OCI-LY7 (cell line): Measurements from ENCODE around the gene CHMP4A. TPM values are rescaled to one million over a fixed set of nuclear protein-coding genes. Genes with fewer than 3 reads are reported as not detected.
A peak's percentile ranks its signal among the peaks of the same experiment; 100 is the strongest.

Experiments used
- BruUV-seq: library from RNA; stranded (reverse); fragments of 400-500 nt; replicated peaks from 2 replicates; lab custom pipeline; 2021; lab: Mats Ljungman, UMichigan
- CTCF ChIA-PET: fragments of 300-600 bp; sonication (Branson Sonifier 250); formaldehyde crosslinking; loops from one replicate; lab custom pipeline; 2022; ENCODE audit warnings: antibody characterized with exemption; ENCODE audit not compliant: unreplicated experiment; lab: Charles Lee
- POLR2A ChIA-PET: fragments of 300-600 bp; sonication (Branson Sonifier 250); formaldehyde crosslinking; loops from one replicate; lab custom pipeline; 2022; ENCODE audit warnings: antibody characterized with exemption; lab: Charles Lee
- DNase-seq: peaks from one replicate; pipeline ENCODE4 v3.0.0-alpha.2; 2015; ENCODE audit warnings: low spot score
- H2AFZ ChIP-seq: fragments of 200-600 bp; sonication (generic), shearing (Covaris generic); 2 replicates; pipeline ENCODE4 v1.6.1; 2014; ENCODE audit warnings: mild to moderate bottlenecking, antibody characterized with exemption, low read length, moderate library complexity
- H3K27ac ChIP-seq: fragments of 200-600 bp; sonication (generic); 2 replicates; pipeline ENCODE4 v1.5.1; 2014; ENCODE audit warnings: mixed run types, low read depth, mild to moderate bottlenecking, moderate library complexity, low read length, inconsistent platforms; ENCODE audit not compliant: poor library complexity, severe bottlenecking
- H3K36me3 ChIP-seq: fragments of 200-600 bp; sonication (generic); 2 replicates; pipeline ENCODE4 v1.6.1; 2014; ENCODE audit warnings: mild to moderate bottlenecking, antibody characterized with exemption, low read length, moderate library complexity, mixed read lengths; ENCODE audit not compliant: insufficient read depth
- H3K4me1 ChIP-seq: fragments of 200-600 bp; sonication (generic); 2 replicates; pipeline ENCODE4 v1.5.1; 2014; ENCODE audit warnings: mild to moderate bottlenecking, low read length; ENCODE audit not compliant: insufficient read depth, poor library complexity, severe bottlenecking
- H3K4me2 ChIP-seq: fragments of 200-600 bp; sonication (generic); 2 replicates; pipeline ENCODE4 v1.6.1; 2014; ENCODE audit warnings: mild to moderate bottlenecking, low read length
- H3K4me3 ChIP-seq: fragments of 200-600 bp; sonication (generic); 2 replicates; pipeline ENCODE4 v1.5.1; 2014; ENCODE audit warnings: mild to moderate bottlenecking, low read depth, low read length; ENCODE audit not compliant: poor library complexity, severe bottlenecking
- H3K79me2 ChIP-seq: fragments of 200-600 bp; sonication (generic); 2 replicates; pipeline ENCODE4 v1.6.1; 2016; ENCODE audit warnings: low read depth, mild to moderate bottlenecking, low read length, moderate library complexity, mixed read lengths; ENCODE audit not compliant: insufficient read depth
- H3K9me2 ChIP-seq: fragments of 200-600 bp; sonication (generic); 2 replicates; pipeline ENCODE4 v1.6.1; 2016; ENCODE audit warnings: mild to moderate bottlenecking, low read length, mixed read lengths; ENCODE audit not compliant: insufficient read depth
- H3K9me3 ChIP-seq: fragments of 200-600 bp; sonication (generic); 2 replicates; pipeline ENCODE4 v1.6.1; 2014; ENCODE audit warnings: mild to moderate bottlenecking, mixed run types, low read length, mixed read lengths
- H4K20me1 ChIP-seq: fragments of 200-600 bp; sonication (generic); 2 replicates; pipeline ENCODE4 v1.6.1; 2014; ENCODE audit warnings: mild to moderate bottlenecking, antibody characterized with exemption, low read length, moderate library complexity, mixed read lengths; ENCODE audit not compliant: insufficient read depth
- CTCF ChIP-seq: fragments of 200-600 bp; sonication (generic); conservative IDR thresholded peaks from 2 replicates; pipeline ENCODE4 v1.5.1; 2014; ENCODE audit warnings: mild to moderate bottlenecking, antibody characterized with exemption, low read length, moderate library complexity, mixed read lengths
- EZH2phosphoT487 ChIP-seq: fragments of 200-600 bp; sonication (generic); IDR thresholded peaks from 2 replicates; pipeline ENCODE4 v1.6.1; 2018; ENCODE audit warnings: low read depth, borderline replicate concordance, mild to moderate bottlenecking, mixed run types, antibody characterized with exemption, low read length, moderate library complexity, mixed read lengths
- intact Hi-C: fragments of 100-400 bp; cut with micrococcal nuclease; formaldehyde crosslinking; loops from one replicate; pipeline ENCODE4 v1.10.0; 2022; ENCODE audit not compliant: unreplicated experiment
- total RNA-seq, 2 experiments: library from RNA; depleted of rRNA in 1 of 2; stranded (reverse); fragments of >200 nt in 1 of 2; shearing (Covaris generic) in 1 of 2; gene quantifications; 2 replicates each; pipeline ENCODE4 v1.2.3, GENCODE V29; 2014 to 2022

The CHMP4A gene
- total RNA-seq, 2 experiments from 2014 or later: 48.5 to 72.9 TPM

- TSS peak; percentile 61 for BruUV-seq
- Histone ChIP-seq H3K4me1 (peaks cover 30% of the 10 kb centered on the region), H3K79me2 (peaks cover 55% of the 10 kb centered on the region), H3K4me2 (peak overlapping the region; percentile 87), H3K36me3 (peaks cover 50% of the 10 kb centered on the region), H4K20me1 (no peaks in the 10 kb centered on the region), H3K9me3 (no peaks in the 10 kb centered on the region), H3K27ac (peak overlapping the region; percentile 74), H2AFZ (peak overlapping the region; percentile 94), H3K9me2 (no peaks in the 10 kb centered on the region), H3K4me3 (peak overlapping the region; percentile 84)
- ChIA-PET POLR2A (interaction anchor here (0.6 to 1.2 kb wide), 6 partner anchors 11 to 139 kb away, joined by 3 to 5 read pairs (median 4); partner anchors contain the start of genes IRF9 and TINF2), CTCF (no interaction called here)
- intact Hi-C loops: loop anchor here (1.0 kb wide), 1 partner anchor 18 kb away; the partner anchor contains the start of gene CHMP4A
- TF ChIP-seq CTCF (no peak), EZH2phosphoT487 (no peak)
- peak; percentile 43 for DNase-seq
These were observed 18.2 kb upstream of the CHMP4A start for GRCh38 chr14:24231263-24232120.

- TF ChIP-seq EZH2phosphoT487 (no peak), CTCF (no peak)
- no TSS peak for BruUV-seq
- no peak overlapping the region for H3K27ac ChIP-seq
- POLR2A ChIA-PET: interaction anchor here (0.6 to 1.4 kb wide), 4 partner anchors 9 to 241 kb away, joined by 3 to 4 read pairs (median 4); partner anchors contain the start of gene TINF2
- peaks cover 16% of the 10 kb centered on the region for H3K4me1 ChIP-seq
- no peak overlapping the region for H2AFZ ChIP-seq
- peaks cover 43% of the 10 kb centered on the region for H3K36me3 ChIP-seq
- intact Hi-C loops: no loop called here
- H3K79me2 ChIP-seq: peaks cover 71% of the 10 kb centered on the region
- no peaks in the 10 kb centered on the region for H3K9me3 ChIP-seq
- H3K9me2 ChIP-seq: no peaks in the 10 kb centered on the region
- H4K20me1 ChIP-seq: no peaks in the 10 kb centered on the region
- no peak overlapping the region for H3K4me2 ChIP-seq
- no peak for DNase-seq
- no peak overlapping the region for H3K4me3 ChIP-seq
- CTCF ChIA-PET: interaction anchor here (0.6 kb wide), 1 partner anchor 69 kb away, joined by 4 read pairs; no protein-coding TSS in a partner anchor
These were observed 15.6 kb upstream of the CHMP4A start for GRCh38 chr14:24228902-24229301.

GRCh38 chr14:24226473-24226872 is 13.2 kb upstream of the CHMP4A start:
- Histone ChIP-seq H3K9me3 (no peaks in the 10 kb centered on the region), H3K79me2 (peaks cover 77% of the 10 kb centered on the region), H3K4me2 (no peak overlapping the region), H3K9me2 (no peaks in the 10 kb centered on the region), H3K4me3 (no peak overlapping the region), H3K27ac (no peak overlapping the region), H3K36me3 (peaks cover 42% of the 10 kb centered on the region), H2AFZ (no peak overlapping the region), H4K20me1 (no peaks in the 10 kb centered on the region), H3K4me1 (peaks cover 7% of the 10 kb centered on the region)
- DNase-seq: no peak
- intact Hi-C loops: no loop called here
- TF ChIP-seq CTCF (no peak), EZH2phosphoT487 (no peak)
- CTCF ChIA-PET: no interaction called here
- no TSS peak for BruUV-seq
- POLR2A ChIA-PET: no interaction called here
